ENCODE results near the gene MTERF4.

MTERF4 gene

DNA sequence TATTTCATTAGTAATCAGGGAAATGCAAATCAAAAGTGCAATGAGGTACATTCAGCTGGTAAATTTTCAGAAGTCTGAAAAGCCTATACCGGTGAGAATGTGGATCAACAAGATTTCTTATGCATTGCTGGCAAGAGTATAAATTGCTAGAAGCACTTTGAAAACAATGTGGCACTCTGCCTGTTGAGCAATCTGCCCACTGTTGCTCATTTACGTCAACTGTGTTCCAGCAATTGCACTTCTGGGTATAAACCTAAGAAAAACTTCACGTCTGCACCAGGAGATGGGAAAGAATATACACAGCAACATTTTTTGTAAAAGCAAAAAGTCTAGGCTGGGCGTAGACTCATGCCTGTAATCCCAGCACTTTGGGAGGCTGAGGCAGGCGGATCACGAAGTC, 40.8 kb downstream of the MTERF4 start:
- DNase-seq (ENCODE audit: low read depth in 2 of 2): peak; percentile 76 to 85
- no peak overlapping the region for H3K4me3 ChIP-seq (replicated peaks in 1 of 2; ENCODE audit: low read depth in 2 of 2, low read length in 2 of 2)
- TF ChIP-seq, protein P1, sequence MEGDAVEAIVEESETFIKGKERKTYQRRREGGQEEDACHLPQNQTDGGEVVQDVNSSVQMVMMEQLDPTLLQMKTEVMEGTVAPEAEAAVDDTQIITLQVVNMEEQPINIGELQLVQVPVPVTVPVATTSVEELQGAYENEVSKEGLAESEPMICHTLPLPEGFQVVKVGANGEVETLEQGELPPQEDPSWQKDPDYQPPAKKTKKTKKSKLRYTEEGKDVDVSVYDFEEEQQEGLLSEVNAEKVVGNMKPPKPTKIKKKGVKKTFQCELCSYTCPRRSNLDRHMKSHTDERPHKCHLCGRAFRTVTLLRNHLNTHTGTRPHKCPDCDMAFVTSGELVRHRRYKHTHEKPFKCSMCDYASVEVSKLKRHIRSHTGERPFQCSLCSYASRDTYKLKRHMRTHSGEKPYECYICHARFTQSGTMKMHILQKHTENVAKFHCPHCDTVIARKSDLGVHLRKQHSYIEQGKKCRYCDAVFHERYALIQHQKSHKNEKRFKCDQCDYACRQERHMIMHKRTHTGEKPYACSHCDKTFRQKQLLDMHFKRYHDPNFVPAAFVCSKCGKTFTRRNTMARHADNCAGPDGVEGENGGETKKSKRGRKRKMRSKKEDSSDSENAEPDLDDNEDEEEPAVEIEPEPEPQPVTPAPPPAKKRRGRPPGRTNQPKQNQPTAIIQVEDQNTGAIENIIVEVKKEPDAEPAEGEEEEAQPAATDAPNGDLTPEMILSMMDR (IDR thresholded peaks at IDR 0.05; ENCODE audit: low read depth, low read length): no peak

DNA sequence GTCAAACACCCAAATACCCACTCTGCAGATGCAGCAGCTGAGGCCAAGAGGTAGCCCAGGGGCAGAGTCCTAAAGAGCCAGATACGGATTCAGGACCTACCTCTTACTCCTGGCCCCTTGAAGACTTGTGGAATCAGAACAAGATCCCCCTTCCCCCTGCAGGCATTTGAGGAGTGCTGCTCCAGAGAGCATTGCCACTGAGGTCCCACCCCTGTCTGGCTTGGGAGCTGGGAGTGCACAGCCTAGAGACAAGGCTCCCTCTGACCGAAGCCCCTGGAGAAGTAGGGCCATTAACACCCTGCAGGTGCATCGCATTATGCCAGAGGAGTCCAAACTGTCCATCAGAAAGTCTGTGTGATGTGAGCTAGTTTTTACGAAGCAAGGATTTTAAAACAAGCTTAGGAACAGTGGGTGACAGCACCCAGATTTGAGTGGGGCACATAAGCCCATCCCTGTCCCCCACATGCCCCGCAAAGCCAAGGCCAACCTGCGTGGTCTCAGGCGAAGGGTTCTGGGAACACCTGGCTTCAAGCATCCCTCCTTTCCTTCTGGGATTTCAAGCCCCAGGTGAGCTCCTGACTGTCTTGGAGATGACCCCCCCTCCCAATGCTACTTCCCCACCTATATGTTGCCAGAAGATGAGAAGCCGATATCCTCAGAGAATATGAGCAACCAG, 48.4 kb downstream of the MTERF4 start:
- TF ChIP-seq, protein P1 (IDR thresholded peaks at IDR 0.05; ENCODE audit: low read depth, low read length): no peak
- H3K4me3 ChIP-seq (replicated peaks in 1 of 2; ENCODE audit: low read depth in 2 of 2, low read length in 2 of 2): no peak overlapping the region
- no peak for DNase-seq (ENCODE audit: low read depth in 2 of 2)

DNA sequence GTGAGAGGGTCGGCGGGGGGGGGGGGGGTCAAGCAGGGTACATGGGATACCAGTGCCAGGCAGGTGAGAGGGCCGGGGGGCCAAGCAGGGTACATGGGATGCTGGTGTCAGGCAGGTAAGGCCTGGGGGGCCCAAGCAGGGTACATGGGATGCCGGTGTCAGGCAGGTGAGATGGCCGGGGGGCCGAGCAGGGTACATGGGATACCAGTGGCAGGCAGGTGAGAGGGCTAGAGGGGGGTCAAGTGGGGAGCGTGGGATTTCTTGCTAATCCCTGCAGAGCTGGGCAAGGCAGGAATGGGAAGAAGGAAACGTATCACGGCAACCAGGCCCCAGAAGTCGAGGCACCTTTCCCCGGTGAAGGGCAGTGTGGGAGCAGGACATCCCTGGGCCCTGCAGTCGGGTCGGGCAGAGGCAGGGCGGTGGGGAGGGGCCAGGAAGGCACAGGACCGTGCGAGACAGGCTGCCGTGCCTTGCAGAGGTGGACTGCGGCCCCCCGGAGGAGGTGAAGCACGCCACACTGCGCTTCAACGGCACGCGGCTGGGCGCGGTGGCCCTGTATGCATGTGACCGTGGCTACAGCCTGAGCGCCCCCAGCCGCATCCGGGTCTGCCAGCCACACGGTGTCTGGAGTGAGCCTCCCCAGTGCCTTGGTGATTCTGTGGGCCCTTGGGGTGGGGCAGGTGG, 49.3 kb downstream of the MTERF4 start:
- TF ChIP-seq, protein P1 (IDR thresholded peaks at IDR 0.05; ENCODE audit: low read depth, low read length): no peak
- no peak overlapping the region for H3K4me3 ChIP-seq (replicated peaks in 1 of 2; ENCODE audit: low read depth in 2 of 2, low read length in 2 of 2)
- no peak for DNase-seq (ENCODE audit: low read depth in 2 of 2)

DNA sequence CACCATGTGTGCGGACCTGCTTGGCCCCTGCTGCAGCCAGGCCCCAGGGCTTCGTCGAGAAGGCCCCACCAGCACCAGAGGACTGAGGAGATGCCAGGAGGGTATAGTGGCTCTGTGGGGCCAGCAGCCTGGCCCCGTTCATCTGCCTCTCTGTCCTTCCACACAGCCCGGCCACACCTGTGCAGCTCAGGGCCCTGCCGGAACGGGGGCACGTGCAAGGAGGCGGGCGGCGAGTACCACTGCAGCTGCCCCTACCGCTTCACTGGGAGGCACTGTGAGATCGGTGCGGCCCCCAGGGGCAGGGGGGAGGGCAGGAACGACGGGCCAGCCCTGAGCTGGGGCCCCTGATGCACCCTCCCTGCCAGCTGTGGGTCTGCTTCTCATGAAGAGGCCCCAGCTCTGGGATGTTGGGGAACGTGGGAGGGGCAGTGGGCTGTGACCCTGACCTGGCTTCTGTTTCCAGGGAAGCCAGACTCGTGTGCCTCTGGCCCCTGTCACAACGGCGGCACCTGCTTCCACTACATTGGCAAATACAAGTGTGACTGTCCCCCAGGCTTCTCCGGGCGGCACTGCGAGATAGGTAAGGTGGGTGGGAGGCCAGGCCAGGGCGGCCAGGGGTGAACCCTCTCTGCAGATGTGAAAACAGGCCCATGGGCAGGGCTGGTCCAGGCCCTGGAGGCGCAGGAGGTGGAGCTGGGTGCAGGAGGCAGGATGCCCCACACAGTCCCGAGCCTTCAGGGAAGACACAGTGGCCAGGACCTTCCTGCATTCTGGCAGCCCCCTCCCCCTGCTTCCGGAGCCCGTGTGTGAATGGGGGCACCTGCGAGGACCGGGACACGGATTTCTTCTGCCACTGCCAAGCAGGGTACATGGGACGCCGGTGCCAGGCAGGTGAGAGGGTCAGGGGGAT, 50.3 kb downstream of the MTERF4 start:
- TF ChIP-seq, protein P1 (IDR thresholded peaks at IDR 0.05; ENCODE audit: low read depth, low read length): no peak
- no peak for DNase-seq (ENCODE audit: low read depth in 2 of 2)
- no peak overlapping the region for H3K4me3 ChIP-seq (replicated peaks in 1 of 2; ENCODE audit: low read depth in 2 of 2, low read length in 2 of 2)

DNA sequence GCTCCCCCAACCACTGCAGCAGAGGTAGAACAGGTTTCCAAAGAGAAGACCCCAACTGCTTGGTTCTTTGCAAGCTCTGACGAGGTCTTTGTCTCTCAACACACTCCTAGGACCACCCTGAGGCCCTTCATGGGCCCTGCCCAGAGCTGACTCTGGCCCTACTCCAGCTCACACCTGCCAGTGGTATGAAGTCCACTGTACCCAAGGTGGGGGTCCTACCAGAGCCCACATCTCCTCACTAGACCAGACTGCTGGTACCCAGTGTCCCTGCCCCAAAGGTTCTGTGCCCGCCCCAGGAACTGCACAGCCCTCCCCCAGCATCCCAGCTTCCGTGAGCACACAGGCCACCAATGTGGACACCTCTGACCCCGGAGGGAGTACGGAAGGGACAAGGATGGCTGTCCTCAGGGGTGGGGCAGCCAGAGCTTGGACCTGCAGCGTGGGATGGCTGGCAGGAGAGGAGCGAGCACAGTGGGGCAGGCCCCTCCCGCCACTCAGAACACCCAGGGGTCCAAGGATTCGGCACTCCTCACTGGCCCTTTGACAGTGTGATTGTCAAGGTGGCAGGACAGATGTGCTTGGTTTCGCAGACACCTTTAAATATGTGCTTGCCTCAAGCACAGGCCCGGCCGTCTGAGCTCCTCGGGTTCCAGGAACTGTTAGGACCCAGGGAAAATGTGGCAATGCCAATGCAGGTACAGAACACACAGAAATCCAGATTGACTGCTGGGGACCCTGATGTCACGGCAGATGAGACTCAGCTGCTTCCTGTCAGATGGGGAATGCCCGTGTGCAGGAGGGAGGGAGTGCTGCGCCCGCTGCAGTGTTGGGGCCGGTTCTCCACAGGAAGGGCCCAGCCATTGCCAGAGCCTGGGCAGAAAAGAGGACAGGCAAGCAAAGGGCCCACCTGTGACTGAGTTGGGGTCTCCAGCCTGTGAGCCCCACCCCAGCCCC, 51.2 kb downstream of the MTERF4 start:
- no peak overlapping the region for H3K4me3 ChIP-seq (replicated peaks in 1 of 2; ENCODE audit: low read depth in 2 of 2, low read length in 2 of 2)
- TF ChIP-seq, protein P1 (IDR thresholded peaks at IDR 0.05; ENCODE audit: low read depth, low read length): no peak
- no peak for DNase-seq (ENCODE audit: low read depth in 2 of 2)
